Endometrial microvascular endothelial cells (primary cell): Measurements from ENCODE around the gene KIF1A. TPM values are rescaled to one million over a fixed set of nuclear protein-coding genes. Genes with fewer than 3 reads are reported as not detected.
"Not testable (repeated sequence)": the region's sequence is repeated elsewhere in the genome, so short reads cannot be mapped to it uniquely, and the experiment has no call there.

Experiments
- in situ Hi-C: cut with HindIII; loops from 2 replicates; pipeline ENCODE4 v1.10.0; 2017; ENCODE audit warnings: low sequenced_read_pairs, low pct_unique_long_range_greater_than_20kb; ENCODE audit errors: inconsistent ontology term
- total RNA-seq: library from RNA; depleted of rRNA; stranded (reverse); fragments of >200 nt; gene quantifications from one replicate; pipeline ENCODE4 v1.2.3, GENCODE V29; 2015; ENCODE audit errors: inconsistent ontology term

KIF1A gene
- total RNA-seq, 1 donor from 2014 or later: not detected

DNA sequence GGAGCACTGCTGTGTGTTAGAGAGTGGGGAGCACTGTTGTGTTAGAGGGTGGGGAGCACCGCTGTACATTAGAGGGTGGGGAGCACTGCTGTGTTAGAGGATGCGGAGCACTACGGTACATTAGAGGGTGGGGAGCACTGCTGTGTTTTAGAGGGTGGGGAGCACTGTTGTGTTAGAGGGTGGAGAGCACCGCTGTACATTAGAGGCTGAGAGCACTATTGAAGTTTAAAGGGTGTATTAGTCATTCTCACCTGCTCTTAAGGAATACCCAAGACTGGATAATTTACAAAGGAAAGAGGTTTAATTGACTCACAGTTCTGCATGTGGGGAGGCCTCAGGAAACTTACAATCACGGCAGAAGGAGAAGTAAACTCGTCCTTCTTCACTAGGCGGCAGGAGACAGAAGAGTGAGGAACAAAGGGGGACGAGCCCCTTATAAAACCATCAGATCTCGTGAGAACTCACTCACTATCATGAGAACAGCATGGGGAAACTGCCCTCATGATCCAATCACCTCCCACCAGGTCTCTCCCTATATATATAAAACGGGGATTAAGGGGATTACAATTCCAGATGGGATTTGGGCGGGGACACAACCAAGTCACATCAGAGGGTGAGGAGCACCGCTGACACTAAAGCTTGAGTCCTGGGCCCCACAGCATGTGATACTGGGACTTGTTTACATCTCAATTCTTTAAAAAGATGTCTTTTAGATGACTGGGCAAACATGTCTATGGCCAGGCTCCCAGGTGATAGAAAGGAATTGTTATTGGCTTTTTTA, 29.1 kb upstream of the KIF1A start:
- in situ Hi-C loops: no loop called here

DNA sequence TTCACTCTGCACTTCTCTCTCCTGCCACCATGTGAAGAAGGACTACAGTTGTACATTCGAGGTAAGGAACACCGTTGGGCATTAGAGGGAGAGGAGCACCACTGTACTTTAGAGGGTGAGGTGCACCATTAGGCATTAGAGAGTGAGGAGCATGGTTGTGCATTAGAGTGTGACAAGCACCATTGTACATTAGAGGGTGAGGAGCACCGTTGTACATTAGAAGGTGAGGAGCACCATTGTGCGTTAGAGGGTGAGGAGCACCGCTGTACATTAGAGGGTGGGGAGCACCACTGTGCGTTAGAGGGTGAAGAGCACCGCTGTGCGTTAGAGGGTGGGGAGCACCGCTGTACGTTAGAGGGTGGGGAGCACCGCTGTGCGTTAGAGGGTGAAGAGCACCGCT, 27.8 kb upstream of the KIF1A start:
- in situ Hi-C loops: no loop called here

DNA sequence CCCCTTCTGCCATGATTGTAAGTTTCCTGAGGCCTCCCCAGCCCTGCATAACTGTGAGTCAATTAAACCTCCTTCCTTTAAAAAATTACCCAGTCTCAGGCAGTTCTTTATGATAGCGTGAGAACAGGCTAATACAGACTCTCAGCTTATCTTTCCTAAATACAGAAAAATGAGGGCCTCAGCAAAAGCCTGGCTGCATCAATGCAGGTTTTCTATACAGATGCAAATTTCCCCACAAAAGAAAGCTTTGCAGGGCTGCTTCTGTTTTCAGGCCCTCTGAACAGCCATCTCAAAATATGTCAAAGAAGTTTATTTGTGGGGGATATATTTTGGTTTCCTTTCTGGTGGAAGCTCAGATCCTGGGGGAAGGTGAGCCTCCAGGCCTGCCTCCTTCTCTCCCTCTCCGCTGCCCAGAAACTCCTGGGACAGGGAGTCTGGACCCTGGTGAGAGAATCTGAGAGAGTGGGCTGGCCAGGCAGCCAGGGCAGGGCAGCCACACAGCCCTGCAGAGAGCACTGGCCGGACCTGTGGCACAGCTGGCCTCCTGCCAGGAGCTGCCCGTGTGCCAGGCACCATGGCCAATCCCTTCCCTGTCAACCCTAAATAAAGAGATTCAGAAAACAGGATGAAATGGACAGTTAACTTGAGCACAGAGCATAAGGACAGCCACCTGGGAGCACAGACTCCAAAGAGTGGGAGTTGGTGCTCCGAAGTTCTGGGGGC, 27.0 kb upstream of the KIF1A start:
- in situ Hi-C loops: no loop called here

DNA sequence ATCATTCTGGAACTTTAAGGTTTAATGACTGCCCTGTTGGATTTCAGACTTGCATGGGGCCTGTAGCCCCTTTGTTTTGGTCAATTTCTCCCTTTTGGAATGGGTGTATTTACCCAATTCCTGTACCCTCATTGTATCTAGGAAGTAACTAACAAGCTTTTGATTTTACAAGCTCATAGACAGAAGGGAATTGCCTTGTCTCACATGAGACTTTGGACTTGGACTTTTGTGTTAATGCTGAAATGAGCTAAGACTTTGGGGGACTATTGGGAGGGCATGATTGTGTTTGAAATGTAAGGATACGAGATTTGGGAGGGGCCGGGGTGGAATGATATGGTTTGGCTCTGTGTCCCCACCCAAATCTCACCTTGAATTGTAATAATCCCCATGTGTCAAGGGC, 26.3 kb upstream of the KIF1A start:
- in situ Hi-C loops: not testable (repeated sequence)

DNA sequence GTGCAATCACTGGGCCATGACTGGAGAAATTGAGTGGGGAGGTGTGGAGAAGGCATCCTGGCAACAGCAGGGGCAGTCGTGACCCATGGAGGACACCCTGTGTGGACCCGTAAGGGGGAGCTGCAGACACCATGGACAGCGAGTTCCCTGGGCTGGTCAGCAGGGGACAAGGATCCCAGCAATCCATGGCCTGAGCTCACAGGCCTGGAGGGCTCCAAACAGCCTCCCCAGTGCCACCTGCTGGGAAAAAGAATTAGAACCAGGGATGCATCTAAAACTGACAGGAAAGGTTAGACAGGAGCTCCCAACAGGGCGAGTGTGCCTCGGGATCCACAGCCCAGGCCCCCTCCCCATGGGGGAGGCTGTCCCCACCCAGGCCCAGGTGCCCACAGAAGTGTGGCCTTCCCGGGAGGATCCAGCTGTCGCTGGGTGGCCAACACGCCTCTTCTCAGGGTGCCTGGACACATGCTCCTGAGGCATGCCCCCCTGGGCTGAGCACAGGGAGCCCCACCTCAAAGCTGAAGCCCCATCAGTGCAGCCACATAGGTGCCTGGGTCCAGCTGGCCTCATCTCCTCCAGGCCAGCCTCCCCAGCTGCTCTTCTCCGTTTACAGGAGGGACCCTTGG, 20.5 kb upstream of the KIF1A start:
- in situ Hi-C loops: no loop called here

DNA sequence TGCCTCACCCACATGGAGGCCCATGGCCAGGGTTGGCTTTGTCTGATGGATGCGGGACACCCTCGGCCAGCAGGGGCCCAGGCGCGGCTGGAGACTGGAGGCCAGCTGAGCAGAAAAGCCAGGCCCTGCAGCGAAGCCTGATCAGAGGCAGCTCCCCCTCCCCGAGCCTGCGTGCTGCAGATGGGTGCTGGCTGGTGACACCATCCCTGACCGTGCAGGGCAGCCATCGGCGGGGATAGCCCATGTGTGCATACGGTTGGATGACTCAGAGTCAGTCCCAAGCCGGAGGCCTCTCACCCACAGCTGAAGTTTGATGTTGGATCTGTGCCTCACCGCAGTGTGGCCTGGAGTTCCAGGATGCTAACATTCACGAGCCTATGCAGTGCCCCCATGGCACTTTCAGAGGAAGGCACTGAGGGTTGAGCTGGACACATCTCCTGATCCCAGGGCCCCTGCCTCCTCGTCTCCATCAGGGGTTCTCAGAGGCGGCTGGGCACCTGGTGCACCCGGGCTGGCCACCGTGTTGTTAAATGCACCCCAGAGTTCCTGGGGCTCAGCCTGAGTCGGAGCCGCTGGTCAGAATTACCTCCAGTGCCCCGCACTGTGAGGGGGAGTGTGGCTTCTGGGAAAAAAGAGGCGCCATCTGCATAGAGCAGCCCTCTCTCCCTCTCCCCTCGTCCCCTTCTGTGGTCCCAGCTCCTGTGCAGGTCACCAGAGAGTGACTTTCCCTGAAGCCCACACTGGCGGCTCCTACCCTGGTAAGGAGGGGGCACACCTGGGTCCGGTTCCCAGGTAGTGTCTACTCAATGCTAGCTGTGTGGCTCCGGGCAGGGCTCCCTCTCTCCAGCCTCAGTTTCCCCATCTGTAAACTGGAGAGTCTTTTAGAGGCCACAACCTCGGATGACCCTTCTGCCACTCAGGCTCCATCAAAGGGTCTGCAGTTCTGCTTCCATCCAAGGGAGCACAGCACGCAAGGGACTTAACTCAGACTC, 19.4 kb upstream of the KIF1A start:
- in situ Hi-C loops: no loop called here

DNA sequence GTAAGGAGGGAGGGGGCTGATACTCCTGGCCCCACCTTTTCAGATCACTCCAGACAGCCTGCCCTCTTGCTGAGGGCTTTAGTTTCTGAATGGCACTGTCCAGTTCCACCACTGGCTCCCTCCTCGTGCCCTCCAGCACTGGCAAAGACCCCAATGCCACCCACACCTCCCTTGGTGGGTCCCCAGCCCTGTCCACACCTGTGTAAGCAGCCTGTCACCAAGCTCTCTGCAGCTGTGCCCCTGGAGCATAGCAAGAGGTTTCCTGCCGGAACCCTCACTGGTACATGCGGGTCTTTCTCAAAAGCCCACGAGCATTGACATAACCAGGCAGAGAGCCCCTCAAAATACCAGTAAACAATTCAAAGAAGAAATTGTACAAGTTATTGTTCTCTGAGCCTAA, 17.6 kb upstream of the KIF1A start:
- in situ Hi-C loops: no loop called here

DNA sequence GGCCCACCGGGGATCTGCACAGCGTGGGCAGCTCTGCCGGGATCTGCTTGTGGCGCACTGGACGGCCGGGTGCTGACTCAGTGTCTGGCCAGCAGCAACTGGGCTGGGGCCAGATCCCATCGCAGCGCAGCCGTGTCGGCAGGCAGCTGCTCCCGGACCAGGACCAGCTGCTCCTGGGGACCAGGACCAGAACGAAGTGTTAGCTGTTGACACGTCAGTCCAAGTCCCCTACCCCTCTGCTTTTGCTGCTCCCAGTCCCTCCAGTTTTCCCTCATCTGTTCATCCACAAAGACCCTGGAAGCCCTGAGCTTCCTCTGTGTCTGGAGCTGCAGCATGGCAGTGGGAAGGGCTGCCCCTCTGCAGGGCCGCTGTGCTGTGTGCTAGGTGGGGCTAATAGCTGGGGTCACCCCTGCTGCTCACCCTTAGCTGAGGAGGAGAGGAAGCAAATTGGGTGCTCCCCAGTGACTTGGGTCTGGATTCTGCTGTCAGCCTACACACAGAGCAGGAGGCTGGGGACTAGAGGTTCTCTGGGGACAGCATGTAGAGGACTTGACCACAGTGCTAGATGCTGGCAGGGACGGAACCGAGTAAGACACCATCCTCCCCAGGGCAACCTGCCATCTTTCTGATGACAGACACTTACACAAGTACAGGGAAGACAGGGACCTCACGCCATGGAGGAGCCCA, 16.9 kb upstream of the KIF1A start:
- in situ Hi-C loops: no loop called here

DNA sequence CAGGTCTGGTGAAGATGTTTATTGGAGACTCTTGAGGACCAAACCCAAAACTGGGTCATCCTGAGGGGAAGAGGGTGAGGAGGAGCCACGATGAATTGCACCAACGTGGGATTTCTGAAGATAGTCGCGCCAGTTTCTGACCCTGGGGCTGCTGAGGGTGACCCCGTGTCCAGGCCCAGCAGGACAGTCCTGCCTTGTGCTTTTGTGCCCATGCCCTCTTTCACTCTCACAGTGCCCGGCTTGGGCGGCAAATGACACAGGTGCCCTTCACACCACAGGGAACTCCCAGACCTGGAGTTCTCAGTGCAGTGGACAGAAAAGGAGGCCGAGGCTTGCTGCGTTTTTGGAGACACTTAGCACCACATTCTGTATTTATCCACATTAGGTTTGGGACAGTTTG, 15.5 kb upstream of the KIF1A start:
- in situ Hi-C loops: no loop called here

DNA sequence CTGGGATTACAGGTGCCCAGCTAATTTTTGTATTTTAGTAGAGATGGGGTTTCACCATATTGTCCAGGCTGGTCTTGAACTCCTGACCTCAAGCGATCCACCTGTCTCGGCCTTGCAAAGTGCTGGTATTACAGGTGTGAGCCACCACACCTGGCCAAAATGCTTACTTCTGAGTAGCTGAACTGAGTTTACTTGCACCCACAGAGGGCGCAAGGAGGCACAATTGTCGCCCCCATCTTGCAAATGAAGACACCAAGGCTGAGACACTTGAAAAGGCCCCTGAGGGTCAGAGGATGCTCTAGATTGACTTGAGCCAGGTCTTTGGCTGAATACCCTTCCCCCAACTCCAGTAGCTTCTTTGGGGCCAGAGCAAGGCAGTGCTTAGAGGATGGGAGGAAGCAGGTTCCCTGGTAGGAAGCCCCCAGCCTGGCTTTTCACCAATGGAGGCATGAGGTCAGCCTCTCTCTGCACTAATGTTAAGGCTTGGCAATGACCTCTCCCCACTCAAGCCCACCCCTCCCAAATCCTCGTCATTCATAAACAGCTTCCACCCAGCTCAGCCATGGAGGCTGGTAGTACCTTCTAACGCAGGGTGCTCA, 14.5 kb upstream of the KIF1A start:
- in situ Hi-C loops: no loop called here

DNA sequence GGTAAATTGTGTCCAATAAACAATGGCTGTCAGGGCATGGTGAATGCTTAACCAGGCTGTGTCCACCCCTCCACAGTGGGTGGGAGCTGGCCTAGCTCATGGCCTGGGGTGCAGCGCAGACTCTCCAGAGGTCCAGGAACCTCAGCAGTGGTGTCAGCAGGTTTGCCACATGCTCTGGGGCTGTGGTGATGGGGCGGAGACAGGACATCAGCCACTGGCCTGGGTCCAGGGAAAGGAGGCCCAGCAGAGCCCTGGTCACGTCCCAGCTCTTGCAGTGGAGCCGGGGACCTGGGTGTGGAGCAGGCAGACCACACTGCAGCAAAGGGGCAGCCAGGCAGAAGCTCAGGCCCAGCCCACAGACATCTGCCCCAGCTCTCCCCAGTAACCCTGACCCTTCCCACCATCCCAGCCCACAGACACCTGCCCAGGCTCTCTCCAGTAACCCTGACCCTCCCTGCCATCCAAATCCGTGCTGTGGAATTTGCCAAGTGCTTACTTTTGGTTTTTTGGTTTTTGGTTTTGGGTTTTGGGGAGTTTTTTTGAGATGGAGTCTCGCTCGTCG, 13.8 kb upstream of the KIF1A start:
- in situ Hi-C loops: no loop called here

DNA sequence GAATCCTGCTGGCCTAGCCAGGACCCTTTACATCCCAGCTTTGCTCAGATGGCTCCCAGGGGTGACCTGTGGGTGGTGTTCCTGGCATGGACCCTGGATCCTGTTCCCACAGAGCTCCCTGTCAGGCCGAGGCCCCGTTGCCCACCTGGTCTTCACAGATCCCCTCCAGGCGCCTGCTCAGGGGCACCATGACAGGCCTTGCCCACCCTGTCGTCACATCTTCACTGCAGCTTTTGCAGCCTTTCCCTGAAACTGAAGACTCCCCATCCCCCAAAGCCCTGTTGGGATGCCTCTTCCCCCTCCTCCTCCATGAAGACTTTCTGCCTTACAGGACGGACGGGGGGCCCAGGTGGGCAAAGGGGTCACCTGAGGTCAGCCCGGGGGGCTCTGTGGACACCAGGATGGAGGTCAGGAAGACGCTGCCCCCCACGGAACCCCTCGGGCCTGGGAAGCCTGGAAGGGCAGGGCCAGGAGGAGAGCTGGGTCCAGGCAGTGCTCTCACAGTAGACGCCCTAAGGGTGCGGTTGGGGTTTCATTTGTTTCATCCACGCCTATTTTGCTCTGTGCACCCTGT, 13.0 kb upstream of the KIF1A start:
- in situ Hi-C loops: no loop called here

DNA sequence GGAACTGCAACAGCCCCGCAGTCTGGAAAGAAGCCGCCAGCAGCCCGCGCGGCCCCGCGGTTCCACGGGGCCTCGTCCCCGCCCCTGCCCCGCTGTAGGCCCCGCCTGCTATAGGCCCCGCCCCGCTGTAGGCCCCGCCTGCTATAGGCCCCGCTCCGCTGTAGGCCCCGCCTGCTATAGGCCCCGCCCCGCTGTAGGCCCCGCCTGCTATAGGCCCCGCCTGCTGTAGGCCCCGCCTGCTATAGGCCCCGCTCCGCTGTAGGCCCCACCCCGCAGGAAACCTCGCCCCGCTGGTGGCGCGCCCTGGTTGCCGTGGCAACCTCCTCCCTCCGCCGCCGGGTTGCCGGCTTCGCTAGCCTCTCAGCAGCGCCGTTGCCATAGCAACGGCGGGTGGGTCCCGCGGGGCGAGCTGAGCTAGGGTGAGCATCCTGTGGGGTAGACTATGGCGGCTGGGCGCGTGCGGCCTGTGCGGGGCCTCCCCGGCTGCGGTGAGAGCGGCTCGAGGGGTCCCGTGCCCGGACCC, 12.2 kb upstream of the KIF1A start:
- in situ Hi-C loops: no loop called here

DNA sequence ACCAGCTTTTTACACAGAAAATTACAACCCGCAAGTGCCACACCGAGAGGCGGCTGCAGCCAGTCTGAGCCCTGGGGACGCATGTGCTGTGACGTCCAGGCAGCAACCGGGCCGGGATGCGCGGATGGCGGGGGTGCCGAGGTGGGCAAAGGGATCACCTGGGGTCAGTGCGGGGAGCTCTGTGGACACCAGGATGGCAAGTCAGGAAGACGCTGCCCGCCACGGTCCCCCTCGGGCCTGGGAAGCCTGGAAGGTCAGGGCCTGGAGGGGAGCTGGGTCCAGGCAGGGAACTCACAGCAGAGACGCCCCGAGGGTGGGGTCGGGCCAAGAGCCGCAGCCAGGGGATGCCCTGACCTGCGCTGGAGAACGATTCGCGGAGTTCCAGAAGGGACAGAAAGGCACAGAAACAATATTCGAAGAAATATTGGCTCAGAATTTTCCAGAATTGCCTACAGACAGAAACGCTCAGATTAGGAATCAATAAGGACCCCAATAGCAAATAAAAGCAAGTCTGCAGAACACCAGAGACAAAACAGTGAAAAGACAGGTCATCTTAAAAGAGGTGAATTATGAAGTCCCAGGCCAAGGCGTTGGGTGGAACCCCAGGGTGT, 11.7 kb upstream of the KIF1A start:
- in situ Hi-C loops: no loop called here

DNA sequence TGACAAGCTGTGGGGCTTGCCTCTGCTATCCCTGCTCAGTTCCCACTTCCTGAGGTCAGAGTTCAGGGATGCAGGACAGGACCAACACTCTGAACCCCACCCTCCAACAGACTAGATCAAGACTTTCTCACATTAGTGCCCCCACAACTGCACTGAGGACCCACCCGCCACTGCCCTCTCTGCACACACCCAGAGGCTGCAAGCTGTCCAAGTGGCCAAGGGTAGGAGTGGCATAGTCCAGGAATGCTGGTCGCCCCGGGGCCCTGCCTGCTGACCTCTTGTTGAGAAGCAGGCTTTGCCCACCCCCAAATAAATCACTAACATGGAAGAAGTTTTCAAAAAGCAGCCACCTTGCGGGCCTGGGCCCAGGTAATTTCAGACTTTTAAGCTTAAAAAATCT, 5.5 kb upstream of the KIF1A start:
- in situ Hi-C loops: no loop called here

DNA sequence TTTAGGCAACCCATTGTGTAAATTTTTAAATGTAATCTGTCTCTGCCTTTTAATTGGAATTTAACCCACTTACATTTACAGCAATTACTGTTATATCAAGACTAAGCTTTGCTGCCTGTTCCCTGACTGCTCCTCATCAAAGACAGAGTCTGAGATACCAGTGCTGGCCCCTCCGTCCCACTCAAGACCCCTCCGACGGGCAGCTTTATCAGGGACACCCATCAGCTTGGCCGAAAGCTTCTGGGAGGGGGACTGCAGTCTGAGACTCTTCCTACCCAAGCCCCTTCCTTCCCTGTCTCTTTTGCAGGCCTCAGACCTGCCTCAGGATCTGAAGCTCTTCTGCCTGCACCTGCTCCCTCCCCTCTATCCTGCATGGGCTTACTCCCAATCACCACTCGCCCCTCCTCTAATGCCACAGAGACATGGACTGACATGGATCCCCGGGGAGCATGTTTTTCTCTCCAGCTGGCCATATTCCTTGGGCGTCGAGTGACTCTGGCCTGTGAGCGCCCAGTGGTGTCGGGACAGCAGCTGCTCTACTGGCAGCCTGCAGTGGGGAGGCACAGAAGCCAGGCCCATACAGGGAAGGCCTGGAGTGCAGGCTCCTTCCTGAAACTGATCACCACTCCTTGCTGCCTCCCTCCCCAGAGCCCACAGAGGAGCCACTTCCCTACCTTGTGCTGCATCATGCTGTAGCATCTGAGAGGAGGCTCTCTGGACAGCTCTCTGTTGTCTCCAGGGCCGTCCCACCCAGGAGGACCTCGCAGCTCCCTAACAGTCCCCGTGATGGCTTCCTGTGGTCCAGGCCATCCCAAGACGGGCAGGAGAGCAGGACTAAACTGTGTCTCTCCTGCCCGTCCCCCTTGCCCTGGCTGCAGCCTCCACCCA, 3.7 kb upstream of the KIF1A start:
- in situ Hi-C loops: no loop called here
